ENCODE results near the gene LSAMP. TPM values are rescaled to one million over a fixed set of nuclear protein-coding genes. Genes with fewer than 3 reads are reported as not detected.

LSAMP gene
- total and polyA plus RNA-seq, 2 donors (not counting 3 experiments of a cell fraction or from before 2014, with no cell fraction given) = not detected

- no peak for DNase-seq (ENCODE audit: low read depth, low spot score)
- Histone ChIP-seq H3K4me2 (ENCODE audit: insufficient read depth, low read length) (no peak overlapping the region), H3K4me1 (ENCODE audit: control insufficient read depth, extremely low read depth, insufficient read depth, low read length) (no peaks in the 10 kb centered on the region), H3K27ac (ENCODE audit: insufficient read depth, low read depth, low read length) (no peak overlapping the region), H3K9me1 (replicated peaks; ENCODE audit: control insufficient read depth, extremely low read depth, insufficient read depth, low read length) (no peaks in the 10 kb centered on the region), H2AFZ (ENCODE audit: low read depth, low read length) (no peak overlapping the region), H3K36me3 (ENCODE audit: control insufficient read depth in 2 of 2, extremely low read depth in 1 of 2, insufficient read depth in 2 of 2, low read length in 2 of 2) (no peaks in the 10 kb centered on the region), H3K9me3 (replicated peaks; ENCODE audit: control insufficient read depth, insufficient read depth, low read length) (no peaks in the 10 kb centered on the region), H3K4me3 (replicated peaks in 1 of 3; ENCODE audit: insufficient read depth in 1 of 3, low read depth in 1 of 3, low read length in 3 of 3) (no peak overlapping the region), H3K9ac (replicated peaks; ENCODE audit: extremely low read depth, insufficient read depth, low read length) (no peak overlapping the region), H4K20me1 (replicated peaks; ENCODE audit: control insufficient read depth, extremely low read depth, insufficient read depth, low read length) (no peaks in the 10 kb centered on the region), H3K27me3 (ENCODE audit: control insufficient read depth in 2 of 2, insufficient read depth in 2 of 2, low read length in 2 of 2) (no peaks in the 10 kb centered on the region), H3K79me2 (ENCODE audit: control insufficient read depth, insufficient read depth, low read length) (no peaks in the 10 kb centered on the region)
- ChIA-PET POLR2A (no interaction called here), CTCF (no interaction called here)
- dilution Hi-C loops (cut with MboI; ENCODE audit: extremely low pct_ligation_motif_present, low sequenced_read_pairs) (no loop called here), intact Hi-C loops (cut with micrococcal nuclease) (no loop called here)
- TF ChIP-seq EZH2 (IDR thresholded peaks at IDR 0.05; ENCODE audit: borderline replicate concordance, low read depth, low read length, severe bottlenecking) (no peak), FOS (IDR thresholded peaks at IDR 0.05; ENCODE audit: borderline replicate concordance, insufficient read depth, low read length) (no peak), POLR2AphosphoS5 (IDR thresholded peaks at IDR 0.05; ENCODE audit: insufficient read depth, low read depth, low read length) (no peak), GATA2 (IDR thresholded peaks at IDR 0.05; ENCODE audit: insufficient read depth, insufficient read length, low read depth, low read length) (no peak), CTCF (IDR thresholded peaks at IDR 0.05; ENCODE audit: extremely low read depth in 1 of 2, insufficient read depth in 1 of 2, low read depth in 1 of 2, low read length in 2 of 2) (no peak), MAX (IDR thresholded peaks at IDR 0.05; ENCODE audit: insufficient read depth, insufficient read length) (no peak)
- BruUV-seq (replicated peaks) = no TSS peak
- FAIRE-seq = no peak
These were observed 280.2 kb downstream of the LSAMP start for GRCh38 chr3:116165135-116165534.
